ENCODE measurements around the gene MED9. TPM values are rescaled to one million over a fixed set of nuclear protein-coding genes. Genes with fewer than 3 reads are reported as not detected.

Gene MED9
- total and polyA plus RNA-seq, 2 of the 8 experiments (the other 6 are each of a cell fraction or from before 2014, with no cell fraction given), result 15.8 to 19.7 TPM

DNA sequence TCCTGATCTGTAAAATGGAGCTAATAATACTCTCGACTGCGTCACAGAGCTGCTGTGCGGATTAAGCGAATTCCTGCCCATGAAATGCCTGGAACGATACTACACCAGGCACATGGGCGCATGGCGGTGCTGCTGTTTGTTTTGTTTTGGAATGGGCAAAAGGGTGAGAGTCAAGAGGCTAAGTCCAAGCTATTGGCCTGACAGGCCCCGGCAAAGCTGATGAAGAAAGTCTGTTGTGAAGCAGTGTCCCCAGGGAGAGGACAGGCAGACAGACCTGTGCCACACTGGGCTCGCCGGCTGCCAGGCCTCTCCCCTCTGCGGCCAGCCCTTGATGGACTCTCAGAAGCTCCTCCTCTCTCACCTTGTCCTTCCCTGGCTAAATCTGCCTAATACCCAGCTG, 50.7 kb downstream of the MED9 start (continued):
- TF ChIP-seq CBX8 (IDR thresholded peaks at IDR 0.05; ENCODE audit: borderline replicate concordance, low read depth, low read length), result no peak
- no peak for TF ChIP-seq CEBPB (IDR thresholded peaks at IDR 0.05; ENCODE audit: low read depth, low read length)
- TF ChIP-seq SUZ12 (IDR thresholded peaks at IDR 0.05; ENCODE audit: low read length), result no peak
- TF ChIP-seq, protein P1, sequence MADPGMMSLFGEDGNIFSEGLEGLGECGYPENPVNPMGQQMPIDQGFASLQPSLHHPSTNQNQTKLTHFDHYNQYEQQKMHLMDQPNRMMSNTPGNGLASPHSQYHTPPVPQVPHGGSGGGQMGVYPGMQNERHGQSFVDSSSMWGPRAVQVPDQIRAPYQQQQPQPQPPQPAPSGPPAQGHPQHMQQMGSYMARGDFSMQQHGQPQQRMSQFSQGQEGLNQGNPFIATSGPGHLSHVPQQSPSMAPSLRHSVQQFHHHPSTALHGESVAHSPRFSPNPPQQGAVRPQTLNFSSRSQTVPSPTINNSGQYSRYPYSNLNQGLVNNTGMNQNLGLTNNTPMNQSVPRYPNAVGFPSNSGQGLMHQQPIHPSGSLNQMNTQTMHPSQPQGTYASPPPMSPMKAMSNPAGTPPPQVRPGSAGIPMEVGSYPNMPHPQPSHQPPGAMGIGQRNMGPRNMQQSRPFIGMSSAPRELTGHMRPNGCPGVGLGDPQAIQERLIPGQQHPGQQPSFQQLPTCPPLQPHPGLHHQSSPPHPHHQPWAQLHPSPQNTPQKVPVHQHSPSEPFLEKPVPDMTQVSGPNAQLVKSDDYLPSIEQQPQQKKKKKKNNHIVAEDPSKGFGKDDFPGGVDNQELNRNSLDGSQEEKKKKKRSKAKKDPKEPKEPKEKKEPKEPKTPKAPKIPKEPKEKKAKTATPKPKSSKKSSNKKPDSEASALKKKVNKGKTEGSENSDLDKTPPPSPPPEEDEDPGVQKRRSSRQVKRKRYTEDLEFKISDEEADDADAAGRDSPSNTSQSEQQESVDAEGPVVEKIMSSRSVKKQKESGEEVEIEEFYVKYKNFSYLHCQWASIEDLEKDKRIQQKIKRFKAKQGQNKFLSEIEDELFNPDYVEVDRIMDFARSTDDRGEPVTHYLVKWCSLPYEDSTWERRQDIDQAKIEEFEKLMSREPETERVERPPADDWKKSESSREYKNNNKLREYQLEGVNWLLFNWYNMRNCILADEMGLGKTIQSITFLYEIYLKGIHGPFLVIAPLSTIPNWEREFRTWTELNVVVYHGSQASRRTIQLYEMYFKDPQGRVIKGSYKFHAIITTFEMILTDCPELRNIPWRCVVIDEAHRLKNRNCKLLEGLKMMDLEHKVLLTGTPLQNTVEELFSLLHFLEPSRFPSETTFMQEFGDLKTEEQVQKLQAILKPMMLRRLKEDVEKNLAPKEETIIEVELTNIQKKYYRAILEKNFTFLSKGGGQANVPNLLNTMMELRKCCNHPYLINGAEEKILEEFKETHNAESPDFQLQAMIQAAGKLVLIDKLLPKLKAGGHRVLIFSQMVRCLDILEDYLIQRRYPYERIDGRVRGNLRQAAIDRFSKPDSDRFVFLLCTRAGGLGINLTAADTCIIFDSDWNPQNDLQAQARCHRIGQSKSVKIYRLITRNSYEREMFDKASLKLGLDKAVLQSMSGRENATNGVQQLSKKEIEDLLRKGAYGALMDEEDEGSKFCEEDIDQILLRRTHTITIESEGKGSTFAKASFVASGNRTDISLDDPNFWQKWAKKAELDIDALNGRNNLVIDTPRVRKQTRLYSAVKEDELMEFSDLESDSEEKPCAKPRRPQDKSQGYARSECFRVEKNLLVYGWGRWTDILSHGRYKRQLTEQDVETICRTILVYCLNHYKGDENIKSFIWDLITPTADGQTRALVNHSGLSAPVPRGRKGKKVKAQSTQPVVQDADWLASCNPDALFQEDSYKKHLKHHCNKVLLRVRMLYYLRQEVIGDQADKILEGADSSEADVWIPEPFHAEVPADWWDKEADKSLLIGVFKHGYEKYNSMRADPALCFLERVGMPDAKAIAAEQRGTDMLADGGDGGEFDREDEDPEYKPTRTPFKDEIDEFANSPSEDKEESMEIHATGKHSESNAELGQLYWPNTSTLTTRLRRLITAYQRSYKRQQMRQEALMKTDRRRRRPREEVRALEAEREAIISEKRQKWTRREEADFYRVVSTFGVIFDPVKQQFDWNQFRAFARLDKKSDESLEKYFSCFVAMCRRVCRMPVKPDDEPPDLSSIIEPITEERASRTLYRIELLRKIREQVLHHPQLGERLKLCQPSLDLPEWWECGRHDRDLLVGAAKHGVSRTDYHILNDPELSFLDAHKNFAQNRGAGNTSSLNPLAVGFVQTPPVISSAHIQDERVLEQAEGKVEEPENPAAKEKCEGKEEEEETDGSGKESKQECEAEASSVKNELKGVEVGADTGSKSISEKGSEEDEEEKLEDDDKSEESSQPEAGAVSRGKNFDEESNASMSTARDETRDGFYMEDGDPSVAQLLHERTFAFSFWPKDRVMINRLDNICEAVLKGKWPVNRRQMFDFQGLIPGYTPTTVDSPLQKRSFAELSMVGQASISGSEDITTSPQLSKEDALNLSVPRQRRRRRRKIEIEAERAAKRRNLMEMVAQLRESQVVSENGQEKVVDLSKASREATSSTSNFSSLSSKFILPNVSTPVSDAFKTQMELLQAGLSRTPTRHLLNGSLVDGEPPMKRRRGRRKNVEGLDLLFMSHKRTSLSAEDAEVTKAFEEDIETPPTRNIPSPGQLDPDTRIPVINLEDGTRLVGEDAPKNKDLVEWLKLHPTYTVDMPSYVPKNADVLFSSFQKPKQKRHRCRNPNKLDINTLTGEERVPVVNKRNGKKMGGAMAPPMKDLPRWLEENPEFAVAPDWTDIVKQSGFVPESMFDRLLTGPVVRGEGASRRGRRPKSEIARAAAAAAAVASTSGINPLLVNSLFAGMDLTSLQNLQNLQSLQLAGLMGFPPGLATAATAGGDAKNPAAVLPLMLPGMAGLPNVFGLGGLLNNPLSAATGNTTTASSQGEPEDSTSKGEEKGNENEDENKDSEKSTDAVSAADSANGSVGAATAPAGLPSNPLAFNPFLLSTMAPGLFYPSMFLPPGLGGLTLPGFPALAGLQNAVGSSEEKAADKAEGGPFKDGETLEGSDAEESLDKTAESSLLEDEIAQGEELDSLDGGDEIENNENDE (IDR thresholded peaks at IDR 0.05; ENCODE audit: insufficient replicate concordance, low read length), result no peak
- TF ChIP-seq CREB1 (IDR thresholded peaks at IDR 0.05), result no peak
- TF ChIP-seq, protein P2, sequence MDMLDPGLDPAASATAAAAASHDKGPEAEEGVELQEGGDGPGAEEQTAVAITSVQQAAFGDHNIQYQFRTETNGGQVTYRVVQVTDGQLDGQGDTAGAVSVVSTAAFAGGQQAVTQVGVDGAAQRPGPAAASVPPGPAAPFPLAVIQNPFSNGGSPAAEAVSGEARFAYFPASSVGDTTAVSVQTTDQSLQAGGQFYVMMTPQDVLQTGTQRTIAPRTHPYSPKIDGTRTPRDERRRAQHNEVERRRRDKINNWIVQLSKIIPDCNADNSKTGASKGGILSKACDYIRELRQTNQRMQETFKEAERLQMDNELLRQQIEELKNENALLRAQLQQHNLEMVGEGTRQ (IDR thresholded peaks at IDR 0.05; ENCODE audit: low read length), result no peak
